SU-DHL-6 (cell line): ENCODE data around the gene DPP4.

Experiments
- EZH2phosphoT487 ChIP-seq: fragments of 200-600 bp; sonication (generic), shearing (Covaris generic); conservative IDR thresholded peaks from 2 replicates; pipeline ENCODE4 v1.6.1; 2018; ENCODE audit warnings: mild to moderate bottlenecking, antibody characterized with exemption, low read length, moderate library complexity, mixed read lengths
- TF ChIP-seq, protein P1 (sequence below): fragments of 200-600 bp; sonication (generic); IDR thresholded peaks from one replicate; pipeline ENCODE4 v1.5.1; 2017; ENCODE audit warnings: antibody characterized with exemption, mild to moderate bottlenecking, low read length, moderate library complexity; ENCODE audit not compliant: insufficient read depth, poor library complexity, severe bottlenecking

DNA sequence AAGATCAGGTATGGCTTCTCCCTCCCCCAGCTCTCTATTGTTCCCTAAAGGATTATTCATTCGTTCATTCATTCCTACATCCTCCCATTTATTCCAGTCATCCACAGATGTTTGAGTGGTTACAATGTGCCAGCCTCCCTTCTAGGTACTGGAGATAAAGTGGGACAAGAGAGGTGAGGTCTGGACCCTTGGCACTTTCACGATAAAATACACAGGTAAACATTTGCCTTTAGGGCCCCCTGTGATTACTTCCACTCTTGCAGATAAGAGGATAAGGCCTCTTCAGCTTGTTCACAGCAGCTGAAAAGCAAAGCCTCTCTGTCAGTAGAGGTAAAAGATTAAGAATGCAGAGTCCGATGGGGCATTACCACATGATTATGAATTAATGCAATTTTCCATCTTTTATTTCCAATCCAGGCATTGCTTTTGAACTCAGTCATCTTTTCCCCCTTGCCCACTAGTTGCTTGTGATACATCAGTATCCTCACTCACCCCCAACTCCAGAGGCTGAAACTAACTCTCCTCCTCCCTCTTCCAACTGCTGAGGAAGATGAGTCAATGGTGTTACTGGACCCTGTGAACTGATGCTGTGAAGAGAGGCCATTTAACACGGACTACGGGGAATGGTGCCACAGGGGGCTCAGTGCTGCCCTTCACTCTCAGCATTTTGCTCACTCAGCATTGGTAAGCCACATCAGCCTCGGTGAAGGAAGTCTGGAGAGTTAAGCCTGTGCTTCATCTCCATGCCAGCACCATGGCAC lies 1.1 kb upstream of the DPP4 start:
- TF ChIP-seq, protein P1, sequence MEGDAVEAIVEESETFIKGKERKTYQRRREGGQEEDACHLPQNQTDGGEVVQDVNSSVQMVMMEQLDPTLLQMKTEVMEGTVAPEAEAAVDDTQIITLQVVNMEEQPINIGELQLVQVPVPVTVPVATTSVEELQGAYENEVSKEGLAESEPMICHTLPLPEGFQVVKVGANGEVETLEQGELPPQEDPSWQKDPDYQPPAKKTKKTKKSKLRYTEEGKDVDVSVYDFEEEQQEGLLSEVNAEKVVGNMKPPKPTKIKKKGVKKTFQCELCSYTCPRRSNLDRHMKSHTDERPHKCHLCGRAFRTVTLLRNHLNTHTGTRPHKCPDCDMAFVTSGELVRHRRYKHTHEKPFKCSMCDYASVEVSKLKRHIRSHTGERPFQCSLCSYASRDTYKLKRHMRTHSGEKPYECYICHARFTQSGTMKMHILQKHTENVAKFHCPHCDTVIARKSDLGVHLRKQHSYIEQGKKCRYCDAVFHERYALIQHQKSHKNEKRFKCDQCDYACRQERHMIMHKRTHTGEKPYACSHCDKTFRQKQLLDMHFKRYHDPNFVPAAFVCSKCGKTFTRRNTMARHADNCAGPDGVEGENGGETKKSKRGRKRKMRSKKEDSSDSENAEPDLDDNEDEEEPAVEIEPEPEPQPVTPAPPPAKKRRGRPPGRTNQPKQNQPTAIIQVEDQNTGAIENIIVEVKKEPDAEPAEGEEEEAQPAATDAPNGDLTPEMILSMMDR: no peak
- TF ChIP-seq EZH2phosphoT487: no peak
